ENCODE measurements around the gene HES7.

- TF ChIP-seq POLR2AphosphoS5 (IDR thresholded peaks at IDR 0.05; ENCODE audit: low read depth, low read length) (no peak), TAF1 (IDR thresholded peaks at IDR 0.05; ENCODE audit: borderline replicate concordance, low read depth, low read length) (no peak), POLR2A (IDR thresholded peaks at IDR 0.05; ENCODE audit: low read depth, low read length) (no peak)
These were observed 41.6 kb downstream of the HES7 start for GRCh38 chr17:8082292-8082691.
